Activated CD4-positive, alpha-beta memory T cell treated with anti-CD3 and anti-CD28 coated beads for 36 hours (primary cell): ENCODE measurements around the gene HNRNPA1L2. TPM values are rescaled to one million over a fixed set of nuclear protein-coding genes. Genes with fewer than 3 reads are reported as not detected.
"Not testable (repeated sequence)": the region's sequence is repeated elsewhere in the genome, so short reads cannot be mapped to it uniquely, and the experiment has no call there.

Experiments used
- CTCF ChIA-PET: fragments of 350-600 bp; sonication (Branson Sonifier 250); formaldehyde crosslinking; loops from one replicate; lab custom pipeline; 2021; ENCODE audit warnings: antibody characterized with exemption, inconsistent platforms; lab: Charles Lee
- POLR2A ChIA-PET: fragments of 350-600 bp; sonication (Branson Sonifier 250); formaldehyde crosslinking; loops from one replicate; lab custom pipeline; 2021; ENCODE audit warnings: antibody characterized with exemption; lab: Charles Lee
- DNase-seq: peaks from one replicate; pipeline ENCODE4 v3.0.0-alpha.2; 2020
- H3K27ac Mint-ChIP-seq: one replicate; pipeline ENCODE4 v1.8.0; 2021; ENCODE audit warnings: mixed read lengths
- H3K27me3 Mint-ChIP-seq: one replicate; pipeline ENCODE4 v1.8.0; 2021; ENCODE audit warnings: mixed read lengths
- H3K36me3 Mint-ChIP-seq: one replicate; pipeline ENCODE4 v1.8.0; 2021; ENCODE audit warnings: mixed read lengths
- H3K4me1 Mint-ChIP-seq: one replicate; pipeline ENCODE4 v1.8.0; 2021; ENCODE audit warnings: low read depth, mixed read lengths
- H3K4me3 Mint-ChIP-seq: one replicate; pipeline ENCODE4 v1.8.0; 2021; ENCODE audit warnings: mild to moderate bottlenecking, mixed read lengths
- H3K9me3 Mint-ChIP-seq: one replicate; pipeline ENCODE4 v1.8.0; 2021; ENCODE audit warnings: mixed read lengths
- intact Hi-C: fragments of 100-400 bp; cut with micrococcal nuclease; formaldehyde crosslinking; loops from one replicate; pipeline ENCODE4 v1.15.1; 2023
- total RNA-seq, 2 experiments: library from RNA; stranded (reverse); gene quantifications; one replicate each; pipeline ENCODE4 v1.2.3, GENCODE V29; 2021

The HNRNPA1L2 gene
- total RNA-seq, 2 experiments from 2014 or later: 7.6 to 8.5 TPM

DNA sequence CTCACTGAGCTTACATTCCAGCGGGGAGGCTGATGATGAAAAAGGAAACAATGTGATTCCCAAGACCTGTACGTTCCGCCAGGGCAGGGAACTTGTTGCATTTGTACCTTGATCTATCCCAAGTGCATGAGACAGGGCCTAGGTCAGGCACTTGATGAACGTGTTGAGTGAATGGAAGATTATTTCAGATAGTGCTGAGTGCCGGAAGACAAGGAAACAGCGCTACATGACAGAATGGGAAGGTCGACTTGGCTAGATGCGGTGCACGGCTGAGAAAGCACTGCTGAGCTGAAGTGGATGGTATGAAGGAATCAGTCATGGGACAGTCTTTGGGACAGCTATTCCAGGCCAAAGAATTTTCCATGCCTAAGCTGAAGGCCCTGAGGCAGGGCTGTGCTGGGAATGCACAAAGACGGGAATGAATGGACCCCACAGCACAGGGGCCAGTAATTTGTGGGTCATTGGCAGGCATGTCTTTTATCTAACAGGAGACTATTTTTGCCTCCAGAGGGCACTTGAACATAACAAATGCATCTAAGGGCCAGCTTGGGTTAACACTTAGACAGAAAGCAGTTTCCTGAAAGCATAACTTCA is 33.1 kb upstream of the HNRNPA1L2 start:
- POLR2A ChIA-PET: interaction anchor here (0.6 kb wide), 1 partner anchor 44 kb away, joined by 3 read pairs; the partner anchor contains the start of gene SUGT1
- CTCF ChIA-PET: interaction anchor here (1.0 to 2.9 kb wide), 4 partner anchors 44 to 360 kb away, joined by 3 to 26 read pairs (median 4); partner anchors contain the start of gene SUGT1
- not testable (repeated sequence) for H3K9me3 Mint-ChIP-seq, H3K27ac Mint-ChIP-seq, H3K4me1 Mint-ChIP-seq, DNase-seq, H3K27me3 Mint-ChIP-seq, H3K4me3 Mint-ChIP-seq, H3K36me3 Mint-ChIP-seq
- intact Hi-C loops: loop anchor here (1.0 kb wide), 1 partner anchor 359 kb away; no protein-coding TSS in a partner anchor

DNA sequence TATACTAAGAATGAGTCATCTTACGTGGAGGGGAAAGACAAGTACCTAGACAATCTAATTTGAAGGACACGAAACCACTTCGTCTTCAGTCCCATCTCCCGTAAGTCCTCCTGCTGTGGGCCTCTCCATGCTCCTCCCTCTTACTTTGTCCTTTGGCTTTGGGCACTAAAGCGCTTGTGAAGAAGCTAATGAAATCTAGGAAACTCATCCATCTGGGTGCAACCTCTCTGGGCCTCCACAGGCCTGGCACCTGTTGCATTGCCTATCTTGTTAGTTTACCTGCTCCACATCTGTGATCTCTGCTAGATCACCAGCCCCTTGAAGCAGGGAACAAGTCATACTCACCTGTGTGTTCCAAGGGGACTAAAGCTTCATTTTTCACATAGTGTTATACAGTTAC is 32.1 kb upstream of the HNRNPA1L2 start:
- CTCF ChIA-PET: interaction anchor here (1.3 to 2.9 kb wide), 2 partner anchors 43 to 359 kb away, joined by 6 to 26 read pairs; partner anchors contain the start of gene SUGT1
- H3K4me1 Mint-ChIP-seq, H3K9me3 Mint-ChIP-seq, H3K4me3 Mint-ChIP-seq, DNase-seq, H3K27ac Mint-ChIP-seq, POLR2A ChIA-PET, H3K36me3 Mint-ChIP-seq, H3K27me3 Mint-ChIP-seq: not testable (repeated sequence)
- intact Hi-C loops: loop anchor here (10.0 kb wide), 1 partner anchor 195 kb away; no protein-coding TSS in a partner anchor

GRCh38 chr13:52615134-52615801 is 27.0 kb upstream of the HNRNPA1L2 start:
- ChIA-PET POLR2A (interaction anchor here (1.1 kb wide), 1 partner anchor 37 kb away, joined by 3 read pairs; no protein-coding TSS in a partner anchor), CTCF (interaction anchor here (1.1 to 2.7 kb wide), 2 partner anchors 37 to 38 kb away, joined by 3 to 31 read pairs; partner anchors contain the start of gene SUGT1)
- Mint-ChIP-seq H3K27ac (no peak overlapping the region), H3K9me3 (no peaks in the 10 kb centered on the region), H3K36me3 (no peaks in the 10 kb centered on the region), H3K4me3 (no peak overlapping the region), H3K4me1 (peaks cover 28% of the 10 kb centered on the region), H3K27me3 (peaks cover 1% of the 10 kb centered on the region)
- intact Hi-C loops: loop anchor here (10.0 kb wide), 1 partner anchor 190 kb away; no protein-coding TSS in a partner anchor
- DNase-seq: no peak

GRCh38 chr13:52615812-52616211 is 26.4 kb upstream of the HNRNPA1L2 start:
- intact Hi-C loops: loop anchor here (10.0 kb wide), 1 partner anchor 189 kb away; no protein-coding TSS in a partner anchor
- Mint-ChIP-seq H3K27ac (peak overlapping the region; percentile 42), H3K9me3 (no peaks in the 10 kb centered on the region), H3K36me3 (no peaks in the 10 kb centered on the region), H3K4me3 (peak overlapping the region; percentile 99), H3K4me1 (peaks cover 31% of the 10 kb centered on the region), H3K27me3 (peaks cover 1% of the 10 kb centered on the region)
- DNase-seq: peak; percentile 39
- CTCF ChIA-PET: interaction anchor here (2.7 kb wide), 1 partner anchor 37 kb away, joined by 31 read pairs; the partner anchor contains the start of gene SUGT1
- POLR2A ChIA-PET: interaction anchor here (1.1 to 2.2 kb wide), 3 partner anchors 16 to 37 kb away, joined by 3 to 25 read pairs (median 6); partner anchors contain the start of gene SUGT1

GRCh38 chr13:52617070-52618060 is 24.9 kb upstream of the HNRNPA1L2 start:
- POLR2A ChIA-PET: interaction anchor here (0.6 to 2.2 kb wide), 8 partner anchors 18 to 165 kb away, joined by 3 to 25 read pairs (median 4); partner anchors contain the start of gene SUGT1

GRCh38 chr13:52631083-52631690 is 11.0 kb upstream of the HNRNPA1L2 start:
- H3K27ac Mint-ChIP-seq, H3K4me3 Mint-ChIP-seq, H3K9me3 Mint-ChIP-seq, CTCF ChIA-PET, intact Hi-C loops, H3K27me3 Mint-ChIP-seq, H3K4me1 Mint-ChIP-seq, DNase-seq: not testable (repeated sequence)
- POLR2A ChIA-PET: interaction anchor here (1.6 kb wide), 1 partner anchor 21 kb away, joined by 3 read pairs; the partner anchor contains the start of gene SUGT1
- H3K36me3 Mint-ChIP-seq: peaks cover 23% of the 10 kb centered on the region

More at GRCh38 chr13:52617070-52618060, 24.9 kb upstream of the HNRNPA1L2 start:
- no peaks in the 10 kb centered on the region for H3K9me3 Mint-ChIP-seq
- H3K4me1 Mint-ChIP-seq: peaks cover 38% of the 10 kb centered on the region
- H3K27me3 Mint-ChIP-seq: no peaks in the 10 kb centered on the region
- intact Hi-C loops: loop anchor here (1.0 to 10.0 kb wide), 4 partner anchors 35 to 229 kb away; partner anchors contain the start of genes CKAP2 and SUGT1
- peak overlapping the region; percentile 87 for H3K27ac Mint-ChIP-seq
- no peaks in the 10 kb centered on the region for H3K36me3 Mint-ChIP-seq
- peak; percentile 92 for DNase-seq
- CTCF ChIA-PET: interaction anchor here (0.7 to 2.7 kb wide), 4 partner anchors 9 to 351 kb away, joined by 3 to 31 read pairs (median 3); partner anchors contain the start of gene SUGT1
- H3K4me3 Mint-ChIP-seq: peak overlapping the region; percentile 99

DNA sequence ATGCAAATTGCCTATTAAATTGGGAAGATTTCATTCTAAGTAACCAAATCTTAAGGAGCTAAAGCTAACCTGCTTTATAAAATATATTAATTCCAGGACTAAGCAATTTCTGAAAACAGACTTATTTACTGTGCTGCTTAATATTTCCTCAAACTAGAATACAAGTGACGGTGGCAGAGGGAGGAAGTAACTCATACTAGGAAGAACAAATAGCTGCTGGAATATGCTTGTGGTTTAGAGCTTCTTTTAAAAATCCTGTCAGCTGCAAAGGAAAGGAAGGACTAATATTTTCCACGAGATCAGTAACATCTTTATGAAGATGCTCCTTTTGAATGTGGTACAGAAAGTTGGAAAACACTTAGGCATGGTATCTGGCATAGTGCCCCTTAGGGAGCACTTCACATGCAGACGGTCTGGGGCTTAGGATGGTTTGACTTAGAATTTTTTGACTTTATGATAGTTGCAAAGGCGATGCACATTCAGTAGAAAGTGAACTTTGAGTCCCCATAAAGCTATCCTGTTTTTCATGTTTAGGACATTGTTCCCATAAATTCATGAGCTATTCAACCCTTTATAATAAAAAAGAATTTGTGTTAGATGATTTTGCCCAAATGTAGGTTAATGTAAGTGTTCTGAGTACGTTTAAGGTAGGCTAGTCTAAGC is 3.4 kb upstream of the HNRNPA1L2 start:
- Mint-ChIP-seq H3K27me3 (no peaks in the 10 kb centered on the region), H3K27ac (no peak overlapping the region)
- POLR2A ChIA-PET: interaction anchor here (0.6 kb wide), 1 partner anchor 14 kb away, joined by 3 read pairs; the partner anchor contains the start of gene SUGT1

DNA sequence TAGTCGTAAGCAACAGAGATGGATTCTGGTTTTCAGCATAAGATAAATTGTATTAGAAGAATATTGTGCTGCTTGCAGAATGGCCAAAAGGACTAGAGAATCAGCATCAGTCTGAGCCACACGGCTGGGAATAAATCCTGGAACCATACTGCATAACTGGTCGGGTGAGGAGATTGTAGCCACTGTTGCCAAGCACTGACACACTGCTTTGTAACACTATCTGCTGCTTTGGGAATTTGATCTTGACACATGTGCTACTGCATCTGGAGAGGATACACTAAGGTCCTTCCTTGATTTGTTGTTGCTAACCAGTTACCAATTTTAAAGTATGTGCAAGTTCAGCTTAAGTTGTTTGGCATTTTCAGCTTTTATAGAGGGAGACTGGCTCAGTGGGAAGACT is 1.9 kb downstream of the HNRNPA1L2 start:
- Mint-ChIP-seq H3K27me3 (no peaks in the 10 kb centered on the region), H3K36me3 (peaks cover 35% of the 10 kb centered on the region), H3K27ac (no peak overlapping the region), H3K4me3 (no peak overlapping the region), H3K9me3 (no peaks in the 10 kb centered on the region), H3K4me1 (no peaks in the 10 kb centered on the region)
- DNase-seq: no peak
- ChIA-PET POLR2A (no interaction called here), CTCF (no interaction called here)
- intact Hi-C loops: no loop called here

More for the DNA sequence above, 3.4 kb upstream of the HNRNPA1L2 start:
- Mint-ChIP-seq H3K4me3 (no peak overlapping the region), H3K4me1 (no peaks in the 10 kb centered on the region), H3K9me3 (no peaks in the 10 kb centered on the region), H3K36me3 (peaks cover 41% of the 10 kb centered on the region)
- intact Hi-C loops: no loop called here
- DNase-seq: no peak
- CTCF ChIA-PET: interaction anchor here (3.1 kb wide), 1 partner anchor 14 kb away, joined by 10 read pairs; the partner anchor contains the start of gene SUGT1

GRCh38 chr13:52646967-52647366 is 4.7 kb downstream of the HNRNPA1L2 start:
- H3K4me1 Mint-ChIP-seq: peaks cover 9% of the 10 kb centered on the region
- POLR2A ChIA-PET: no interaction called here
- CTCF ChIA-PET: no interaction called here

GRCh38 chr13:52650731-52651130 is 8.5 kb downstream of the HNRNPA1L2 start:
- peaks cover 10% of the 10 kb centered on the region for H3K36me3 Mint-ChIP-seq
- peak overlapping the region; percentile 60 for H3K27ac Mint-ChIP-seq
- H3K9me3 Mint-ChIP-seq: no peaks in the 10 kb centered on the region
- CTCF ChIA-PET: no interaction called here
- intact Hi-C loops: loop anchor here (5.0 kb wide), 1 partner anchor 638 kb away; the partner anchor contains the start of genes ALG11 and ATP7B
- DNase-seq: no peak
- POLR2A ChIA-PET: no interaction called here
- H3K27me3 Mint-ChIP-seq: no peaks in the 10 kb centered on the region
- H3K4me3 Mint-ChIP-seq: no peak overlapping the region
- peaks cover 16% of the 10 kb centered on the region for H3K4me1 Mint-ChIP-seq

More at GRCh38 chr13:52646967-52647366, 4.7 kb downstream of the HNRNPA1L2 start:
- intact Hi-C loops: no loop called here
- no peaks in the 10 kb centered on the region for H3K27me3 Mint-ChIP-seq
- H3K36me3 Mint-ChIP-seq: peaks cover 25% of the 10 kb centered on the region
- H3K27ac Mint-ChIP-seq: no peak overlapping the region
- H3K4me3 Mint-ChIP-seq: no peak overlapping the region
- no peak for DNase-seq
- no peaks in the 10 kb centered on the region for H3K9me3 Mint-ChIP-seq
